GM23248 (cell line): ENCODE data around the gene CAMK1.

Experiments used
- EZH2 ChIP-seq: fragments of 200-600 bp; sonication (generic); IDR thresholded peaks from 2 replicates; pipeline ENCODE4 v1.6.1; 2018; ENCODE audit warnings: antibody characterized with exemption, mild to moderate bottlenecking; ENCODE audit not compliant: insufficient read depth, poor library complexity, severe bottlenecking
- EZH2phosphoT487 ChIP-seq: fragments of 200-600 bp; sonication (generic); IDR thresholded peaks from 2 replicates; pipeline ENCODE4 v1.6.1; 2018; ENCODE audit warnings: antibody characterized with exemption, moderate library complexity, mild to moderate bottlenecking, low read depth; ENCODE audit not compliant: insufficient read depth

- TF ChIP-seq EZH2phosphoT487 (no peak), EZH2 (no peak)
Observed at GRCh38 chr3:9781551-9781950, 11.8 kb upstream of the CAMK1 start.
